Renal cortical epithelial cell (primary cell): ENCODE data around the gene PRDX2. TPM values are rescaled to one million over a fixed set of nuclear protein-coding genes. Genes with fewer than 3 reads are reported as not detected.
A peak's percentile ranks its signal among the peaks of the same experiment; 100 is the strongest.

ENCODE experiments used
- DNase-seq: peaks from one replicate; pipeline ENCODE4 v3.0.0-alpha.2; 2011; ENCODE audit warnings: low read depth
- total RNA-seq: library from RNA; depleted of rRNA; stranded (reverse); fragments of >200 nt; gene quantifications from 2 replicates; pipeline ENCODE4 v1.2.3, GENCODE V29; 2014

Gene PRDX2
- total RNA-seq, 1 donor from 2014 or later: 236 TPM

GRCh38 chr19:12792051-12792852, 9.3 kb downstream of the PRDX2 start:
- DNase-seq: no peak

- peak; percentile 88 for DNase-seq
These were observed 10.1 kb downstream of the PRDX2 start, which contains the start of gene JUNB for GRCh38 chr19:12791345-12792050. TSS of gene JUNB (plus strand) at chr19:12791486. CDS start at chr19:12791772, 286 bp downstream.

GRCh38 chr19:12790628-12791344, 10.8 kb downstream of the PRDX2 start:
- no peak for DNase-seq

GRCh38 chr19:12789904-12790619, 11.5 kb downstream of the PRDX2 start:
- peak; percentile 81 for DNase-seq

- no peak for DNase-seq
These were observed 12.3 kb downstream of the PRDX2 start for GRCh38 chr19:12789098-12789903.

GRCh38 chr19:12788682-12789097, 12.9 kb downstream of the PRDX2 start:
- DNase-seq: peak; percentile 66

- no peak for DNase-seq
These were observed 13.4 kb downstream of the PRDX2 start for GRCh38 chr19:12788042-12788681.

- no peak for DNase-seq
These were observed 14.1 kb downstream of the PRDX2 start for GRCh38 chr19:12787458-12787857.

- no peak for DNase-seq
These were observed 14.6 kb downstream of the PRDX2 start for GRCh38 chr19:12786952-12787351.

GRCh38 chr19:12786141-12786870, 15.3 kb downstream of the PRDX2 start:
- DNase-seq: no peak

GRCh38 chr19:12785431-12786031, 16.1 kb downstream of the PRDX2 start:
- no peak for DNase-seq

- DNase-seq: no peak
These were observed 16.6 kb downstream of the PRDX2 start for GRCh38 chr19:12784871-12785430.

GRCh38 chr19:12784394-12784870, 17.2 kb downstream of the PRDX2 start:
- no peak for DNase-seq

GRCh38 chr19:12783849-12784393, 17.7 kb downstream of the PRDX2 start:
- no peak for DNase-seq

GRCh38 chr19:12783291-12783848, 18.2 kb downstream of the PRDX2 start:
- no peak for DNase-seq

- peak; percentile 56 for DNase-seq
These were observed 18.9 kb downstream of the PRDX2 start for GRCh38 chr19:12782424-12783290.

GRCh38 chr19:12782174-12782423, 19.5 kb downstream of the PRDX2 start:
- DNase-seq: no peak
